GM12891 (cell line): ENCODE measurements around the gene NLRP9.

Experiments
- POLR2A ChIP-seq: IDR thresholded peaks from 2 replicates; pipeline ENCODE4 v1.6.1; 2011; ENCODE audit warnings: low read depth, low read length, control low read depth
- POLR2AphosphoS5 ChIP-seq: IDR thresholded peaks from 2 replicates; pipeline ENCODE4 v1.6.1; 2011; ENCODE audit warnings: low read depth, low read length, control low read depth
- SPI1 ChIP-seq: IDR thresholded peaks from 2 replicates; pipeline ENCODE4 v1.6.1; 2011; ENCODE audit warnings: low read depth, low read length, control low read depth

- TF ChIP-seq POLR2A (no peak), POLR2AphosphoS5 (no peak), SPI1 (no peak)
These were observed 40.1 kb upstream of the NLRP9 start for GRCh38 chr19:55778331-55778730.
